SK-N-SH treated with all-trans-retinoic acid at 6 μM for 48 hours (cell line): ENCODE data around the gene TAPT1.

ENCODE experiments used
- ATAC-seq: fragments of 200-7000 bp; cut with Tn5 transposase; 3 replicates; pipeline ENCODE4 v1.9.1; 2020; ENCODE audit warnings: mild to moderate bottlenecking, moderate library complexity
- ARNTL ChIP-seq: fragments of 450-650 bp; formaldehyde crosslinking; IDR thresholded peaks from 2 replicates; pipeline ENCODE4 v1.5.0; 2020; ENCODE audit warnings: low read depth, mild to moderate bottlenecking, moderate library complexity, borderline replicate concordance
- BACH2 ChIP-seq: fragments of 250-450 bp; sonication (Bioruptor Pico); IDR thresholded peaks from 2 replicates; pipeline ENCODE4 v1.9.0; 2021; ENCODE audit warnings: mild to moderate bottlenecking, borderline replicate concordance
- CSDC2 ChIP-seq: fragments of 250-450 bp; sonication (Bioruptor Pico); IDR thresholded peaks from 2 replicates; pipeline ENCODE4 v1.5.0; 2020; ENCODE audit warnings: mild to moderate bottlenecking, moderate library complexity
- CSRNP3 ChIP-seq: fragments of 250-450 bp; sonication (Bioruptor Pico); IDR thresholded peaks from 2 replicates; pipeline ENCODE4 v1.5.1; 2021; ENCODE audit warnings: mild to moderate bottlenecking, moderate library complexity
- ESRRG ChIP-seq: fragments of 250-450 bp; sonication (Bioruptor Pico); IDR thresholded peaks from 2 replicates; pipeline ENCODE4 v1.6.1; 2021; ENCODE audit warnings: mild to moderate bottlenecking
- GLIS3 ChIP-seq: fragments of 250-450 bp; sonication (Bioruptor Pico); IDR thresholded peaks from 2 replicates; pipeline ENCODE4 v1.5.0; 2020; ENCODE audit warnings: mild to moderate bottlenecking, moderate library complexity
- ISL1 ChIP-seq: fragments of 250-450 bp; sonication (Bioruptor Pico); IDR thresholded peaks from 2 replicates; pipeline ENCODE4 v2.1.2; 2022; ENCODE audit warnings: mild to moderate bottlenecking, moderate library complexity
- OSR1 ChIP-seq: fragments of 250-450 bp; sonication (Bioruptor Pico); IDR thresholded peaks from 2 replicates; pipeline ENCODE4 v1.8.0; 2022; ENCODE audit warnings: moderate library complexity, mild to moderate bottlenecking, inconsistent platforms
- POU6F1 ChIP-seq: fragments of 250-450 bp; sonication (Bioruptor Pico); IDR thresholded peaks from 2 replicates; pipeline ENCODE4 v1.8.0; 2021; ENCODE audit warnings: low read depth, mild to moderate bottlenecking, moderate library complexity, borderline replicate concordance
- PPARA ChIP-seq: fragments of 250-450 bp; sonication (Bioruptor Pico); IDR thresholded peaks from 2 replicates; pipeline ENCODE4 v1.5.0; 2020; ENCODE audit warnings: mild to moderate bottlenecking, borderline replicate concordance
- RARB ChIP-seq: fragments of 250-450 bp; sonication (Bioruptor Pico); IDR thresholded peaks from 2 replicates; pipeline ENCODE4 v1.8.0; 2021; ENCODE audit warnings: mild to moderate bottlenecking, moderate library complexity
- TCF4 ChIP-seq: fragments of 250-450 bp; sonication (Bioruptor Pico); IDR thresholded peaks from 2 replicates; pipeline ENCODE4 v1.8.0; 2021; ENCODE audit warnings: mild to moderate bottlenecking, moderate library complexity, borderline replicate concordance
- TOX ChIP-seq: fragments of 250-450 bp; sonication (Bioruptor Pico); IDR thresholded peaks from 2 replicates; pipeline ENCODE4 v1.8.0; 2021; ENCODE audit warnings: mild to moderate bottlenecking, moderate library complexity, borderline replicate concordance
- TSHZ2 ChIP-seq: fragments of 250-450 bp; sonication (Bioruptor Pico); IDR thresholded peaks from 2 replicates; pipeline ENCODE4 v1.5.0; 2020; ENCODE audit warnings: mild to moderate bottlenecking, moderate library complexity
- ZC3H10 ChIP-seq: fragments of 250-450 bp; sonication (Bioruptor Pico); IDR thresholded peaks from 2 replicates; pipeline ENCODE4 v1.5.1; 2021; ENCODE audit warnings: mild to moderate bottlenecking, moderate library complexity
- ZFP3 ChIP-seq: fragments of 250-450 bp; sonication (Bioruptor Pico); IDR thresholded peaks from 2 replicates; pipeline ENCODE4 v1.5.0; 2020; ENCODE audit warnings: mild to moderate bottlenecking, moderate library complexity
- ZFP30 ChIP-seq: fragments of 450-650 bp; formaldehyde crosslinking; IDR thresholded peaks from 2 replicates; pipeline ENCODE4 v1.5.0; 2022; ENCODE audit warnings: mild to moderate bottlenecking, moderate library complexity
- ZNF565 ChIP-seq: fragments of 450-650 bp; formaldehyde crosslinking; conservative IDR thresholded peaks from 2 replicates; pipeline ENCODE4 v1.5.0; 2020; ENCODE audit warnings: low read depth, mild to moderate bottlenecking, moderate library complexity
- ZNF70 ChIP-seq: fragments of 450-650 bp; formaldehyde crosslinking; IDR thresholded peaks from 2 replicates; pipeline ENCODE4 v1.5.0; 2020; ENCODE audit warnings: mild to moderate bottlenecking, moderate library complexity
- ZNF8 ChIP-seq: fragments of 450-650 bp; formaldehyde crosslinking; IDR thresholded peaks from 2 replicates; pipeline ENCODE4 v1.5.0; 2020; ENCODE audit warnings: mild to moderate bottlenecking, moderate library complexity
- TF ChIP-seq, protein P1 (sequence below): fragments of 250-450 bp; sonication (Bioruptor Pico); IDR thresholded peaks from 2 replicates; pipeline ENCODE4 v1.5.1; 2020; ENCODE audit warnings: low read depth, mild to moderate bottlenecking, moderate library complexity

Gene TAPT1

DNA sequence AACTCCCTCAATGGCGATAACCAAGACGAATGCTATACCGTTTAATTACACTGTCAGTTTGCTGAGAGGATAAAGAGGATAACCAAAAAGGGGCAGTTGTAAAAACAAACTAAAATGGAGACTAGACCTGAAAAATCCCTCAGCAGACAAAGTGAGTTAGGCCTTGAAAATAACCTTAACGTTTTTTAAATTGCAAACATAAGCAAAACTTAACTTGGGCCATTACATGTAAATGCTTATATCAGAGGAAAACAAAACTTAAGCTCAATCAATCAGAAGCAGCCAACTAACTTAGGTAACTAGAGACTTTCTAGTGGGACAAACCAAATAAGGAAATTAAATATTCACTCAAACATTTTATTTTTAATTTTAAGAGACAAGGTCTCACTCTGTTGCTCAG, 17.0 kb upstream of the TAPT1 start:
- TF ChIP-seq RARB (CRISPR knock-in tag): no peak
- TF ChIP-seq POU6F1 (CRISPR knock-in tag): no peak
- no peak for TF ChIP-seq ESRRG (CRISPR knock-in tag)
- no peak for ATAC-seq

GRCh38 chr4:16240300-16240699, 14.0 kb upstream of the TAPT1 start:
- TF ChIP-seq CSDC2 (CRISPR knock-in tag) (no peak), TOX (no peak), ISL1 (CRISPR knock-in tag) (no peak), RARB (CRISPR knock-in tag) (no peak), TCF4 (CRISPR knock-in tag) (no peak), GLIS3 (no peak), ZFP30 (CRISPR knock-in tag) (no peak), ZC3H10 (CRISPR knock-in tag) (no peak), TSHZ2 (CRISPR knock-in tag) (no peak), ZFP3 (CRISPR knock-in tag) (no peak), POU6F1 (CRISPR knock-in tag) (no peak), ARNTL (CRISPR knock-in tag) (no peak), BACH2 (CRISPR knock-in tag) (no peak), CSRNP3 (no peak), ESRRG (CRISPR knock-in tag) (no peak), ZNF8 (CRISPR knock-in tag) (no peak)
- TF ChIP-seq, protein P1, sequence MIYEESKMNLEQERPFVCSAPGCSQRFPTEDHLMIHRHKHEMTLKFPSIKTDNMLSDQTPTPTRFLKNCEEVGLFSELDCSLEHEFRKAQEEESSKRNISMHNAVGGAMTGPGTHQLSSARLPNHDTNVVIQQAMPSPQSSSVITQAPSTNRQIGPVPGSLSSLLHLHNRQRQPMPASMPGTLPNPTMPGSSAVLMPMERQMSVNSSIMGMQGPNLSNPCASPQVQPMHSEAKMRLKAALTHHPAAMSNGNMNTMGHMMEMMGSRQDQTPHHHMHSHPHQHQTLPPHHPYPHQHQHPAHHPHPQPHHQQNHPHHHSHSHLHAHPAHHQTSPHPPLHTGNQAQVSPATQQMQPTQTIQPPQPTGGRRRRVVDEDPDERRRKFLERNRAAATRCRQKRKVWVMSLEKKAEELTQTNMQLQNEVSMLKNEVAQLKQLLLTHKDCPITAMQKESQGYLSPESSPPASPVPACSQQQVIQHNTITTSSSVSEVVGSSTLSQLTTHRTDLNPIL (CRISPR knock-in tag): no peak

DNA sequence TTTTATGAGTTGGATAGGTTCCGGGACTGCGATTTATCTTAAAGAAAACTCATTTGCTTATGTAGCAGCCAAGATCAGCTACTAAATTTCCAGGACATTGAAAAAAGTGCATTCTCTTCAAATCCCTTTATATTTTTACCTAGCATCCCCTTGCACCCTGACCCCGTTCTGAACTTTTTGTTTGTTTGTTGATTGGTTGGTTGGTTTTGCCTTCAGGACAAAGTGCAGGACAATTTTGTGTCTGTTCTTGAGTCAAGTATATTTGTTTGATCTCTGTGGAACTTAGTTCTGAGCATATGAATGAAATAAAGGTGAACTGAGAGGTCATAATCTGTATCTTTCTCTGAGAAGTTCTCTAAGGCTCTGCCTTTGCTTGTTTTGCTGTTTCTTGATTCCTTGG, 12.8 kb upstream of the TAPT1 start:
- no peak for ATAC-seq
- TF ChIP-seq TSHZ2 (CRISPR knock-in tag) (no peak), RARB (CRISPR knock-in tag) (no peak), POU6F1 (CRISPR knock-in tag) (no peak), ZFP3 (CRISPR knock-in tag) (no peak), CSDC2 (CRISPR knock-in tag) (no peak), ESRRG (CRISPR knock-in tag) (no peak), ZC3H10 (CRISPR knock-in tag) (no peak), ZFP30 (CRISPR knock-in tag) (no peak), ZNF70 (CRISPR knock-in tag) (no peak), BACH2 (CRISPR knock-in tag) (no peak), TCF4 (CRISPR knock-in tag) (no peak), OSR1 (no peak), ARNTL (CRISPR knock-in tag) (no peak), PPARA (CRISPR knock-in tag) (no peak), ISL1 (CRISPR knock-in tag) (no peak), TOX (no peak), ZNF565 (no peak)
- TF ChIP-seq, protein P1 (CRISPR knock-in tag): no peak

More at GRCh38 chr4:16240300-16240699, 14.0 kb upstream of the TAPT1 start:
- no peak for ATAC-seq
